NCI-H1105 (cell line): ENCODE results near the gene PRSS23.

ENCODE experiments used
- DNase-seq: peaks from one replicate; lab custom pipeline; 2025; lab: John Stamatoyannopoulos, UW

PRSS23 gene

GRCh38 chr11:86790867-86791849 is 9.2 kb upstream of the PRSS23 start:
- no peak for DNase-seq

- no peak for DNase-seq
Measured at GRCh38 chr11:86792150-86792549, 8.2 kb upstream of the PRSS23 start.

- DNase-seq, result no peak
Measured at GRCh38 chr11:86793307-86793706, 7.0 kb upstream of the PRSS23 start.

GRCh38 chr11:86795511-86795910 is 4.8 kb upstream of the PRSS23 start:
- no peak for DNase-seq

DNA sequence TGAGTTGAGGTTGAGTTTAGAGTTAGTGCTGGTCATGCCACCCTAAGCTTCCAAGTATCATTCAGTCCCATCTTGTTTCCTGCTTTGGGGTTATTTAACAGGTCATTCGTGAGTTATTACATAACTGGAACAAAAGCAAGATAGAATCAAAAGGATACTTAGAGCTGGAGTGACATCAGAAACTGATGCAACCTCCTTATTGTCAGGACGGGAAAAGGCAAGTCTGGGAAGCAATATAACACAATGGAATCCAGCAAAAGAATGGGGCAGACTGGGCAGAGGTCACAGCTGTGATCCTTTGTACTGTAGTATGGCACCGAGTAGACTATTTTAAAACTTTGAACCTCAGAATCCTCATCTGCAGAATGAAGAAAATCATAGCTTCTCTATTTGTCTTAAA is 4.4 kb upstream of the PRSS23 start:
- no peak for DNase-seq

DNA sequence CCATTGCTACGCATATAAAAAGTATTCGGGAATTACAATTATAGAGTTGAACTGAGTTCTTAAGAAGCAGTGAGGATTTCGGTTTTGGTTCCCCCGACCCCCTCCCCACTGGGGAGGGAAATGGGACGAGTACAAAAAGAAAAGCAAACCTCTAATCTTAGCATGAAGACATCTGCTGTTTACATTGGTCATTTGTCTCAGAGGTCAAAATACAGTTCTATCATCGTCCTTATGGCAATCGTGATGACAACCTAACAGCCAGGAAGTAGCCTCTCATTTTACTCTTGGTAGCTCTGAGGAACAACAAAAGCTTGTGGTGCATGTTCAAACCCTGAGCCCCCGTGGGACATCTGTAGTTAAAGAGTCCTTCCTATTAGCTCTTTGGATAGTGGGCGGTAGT is 3.2 kb upstream of the PRSS23 start:
- DNase-seq, result no peak

DNA sequence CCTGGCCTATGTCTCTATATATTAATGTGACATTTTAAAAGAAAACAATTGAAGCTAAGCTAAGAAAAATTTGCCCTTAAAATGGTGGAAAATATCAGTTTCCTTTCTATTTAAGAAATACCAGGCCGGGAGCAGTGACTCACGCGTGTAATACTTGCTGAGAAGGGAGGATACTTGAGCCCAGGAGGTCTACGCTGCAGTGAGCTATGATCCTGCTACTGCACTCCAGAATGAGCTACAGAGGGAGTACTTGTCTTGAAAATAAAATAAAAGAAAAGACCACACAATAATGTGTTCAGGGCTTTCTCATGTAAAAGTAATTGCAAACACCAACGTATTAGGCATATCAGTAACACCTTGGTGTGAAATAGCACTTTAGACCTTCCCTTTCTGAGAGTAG is 1.4 kb upstream of the PRSS23 start:
- no peak for DNase-seq

DNA sequence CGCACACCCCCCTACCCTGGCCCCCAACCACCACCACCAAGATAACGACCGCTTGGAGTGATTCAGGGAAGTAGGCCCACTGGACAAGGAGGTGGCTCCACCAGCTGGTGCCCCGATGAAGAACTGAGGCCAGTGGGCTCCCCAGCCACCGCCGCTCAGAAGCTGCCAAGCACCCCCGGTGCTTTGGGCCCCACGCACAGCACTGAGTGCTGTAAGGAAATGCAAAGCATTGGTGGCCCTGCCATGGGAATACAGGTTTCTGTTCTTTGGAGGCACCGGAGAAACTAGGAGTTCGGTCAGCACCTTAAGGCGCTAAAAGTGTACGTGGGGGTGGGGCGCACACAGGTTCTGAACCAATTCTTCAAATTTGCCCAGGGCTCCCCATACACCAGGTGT is 664 bp upstream of the PRSS23 start:
- no peak for DNase-seq

DNA sequence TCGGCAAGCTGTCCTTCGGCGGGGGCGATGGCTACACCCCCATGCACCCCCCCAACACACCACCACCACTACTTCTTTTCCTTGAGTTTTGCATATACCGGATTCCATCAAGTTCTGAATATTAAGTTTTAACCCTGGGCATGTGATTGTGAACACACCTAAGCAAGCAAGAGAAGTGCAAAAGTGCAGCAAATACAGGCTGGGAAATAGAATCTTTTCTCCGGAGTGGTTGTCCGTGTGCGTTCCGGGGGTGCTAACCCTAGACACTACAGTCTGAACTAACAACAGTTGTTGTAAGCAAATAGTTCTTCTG is 574 bp downstream of the PRSS23 start:
- no peak for DNase-seq

DNA sequence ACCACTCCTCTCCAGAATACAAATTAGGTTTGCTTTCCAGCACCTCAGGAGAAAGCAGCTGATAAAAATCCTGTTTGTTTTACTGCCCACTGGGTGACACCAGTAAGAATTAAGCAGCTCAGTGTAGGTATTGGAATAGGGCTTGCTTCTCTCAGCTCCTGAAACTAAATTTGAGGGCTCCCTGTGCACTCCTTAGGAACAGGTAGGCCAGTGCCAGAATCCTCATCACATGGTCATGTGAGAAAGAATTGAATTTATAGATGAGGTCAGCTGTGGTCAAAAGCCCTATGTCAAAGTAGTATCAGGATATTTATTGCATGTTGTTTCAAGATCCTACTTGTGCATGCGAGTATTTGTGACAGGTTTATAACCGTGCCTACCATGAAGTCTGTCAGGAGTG is 1.0 kb downstream of the PRSS23 start:
- no peak for DNase-seq

- DNase-seq, result no peak
Measured at GRCh38 chr11:86802146-86802545, 1.8 kb downstream of the PRSS23 start.

DNA sequence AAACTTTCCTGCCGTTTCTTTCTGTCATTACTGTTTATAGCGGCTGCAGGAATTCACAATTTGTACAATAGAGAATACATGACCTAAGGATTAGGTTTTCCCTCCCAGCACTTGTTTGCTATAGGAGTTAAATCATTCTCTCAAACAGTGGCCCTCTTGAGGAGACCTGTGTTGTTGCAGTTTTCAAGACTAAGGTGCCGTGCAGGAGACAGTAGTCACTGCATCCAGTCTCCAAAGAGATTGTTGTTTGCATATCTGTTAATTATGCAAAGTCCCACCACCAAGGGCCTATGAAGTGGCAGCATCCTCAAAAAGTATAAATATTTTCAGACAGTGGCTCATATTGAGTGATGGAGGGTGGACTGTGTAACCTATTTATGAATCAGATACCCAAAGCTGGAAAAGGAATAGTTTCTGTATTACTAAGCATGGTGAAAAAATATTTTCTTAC is 2.3 kb downstream of the PRSS23 start:
- peak; percentile 53 for DNase-seq

DNA sequence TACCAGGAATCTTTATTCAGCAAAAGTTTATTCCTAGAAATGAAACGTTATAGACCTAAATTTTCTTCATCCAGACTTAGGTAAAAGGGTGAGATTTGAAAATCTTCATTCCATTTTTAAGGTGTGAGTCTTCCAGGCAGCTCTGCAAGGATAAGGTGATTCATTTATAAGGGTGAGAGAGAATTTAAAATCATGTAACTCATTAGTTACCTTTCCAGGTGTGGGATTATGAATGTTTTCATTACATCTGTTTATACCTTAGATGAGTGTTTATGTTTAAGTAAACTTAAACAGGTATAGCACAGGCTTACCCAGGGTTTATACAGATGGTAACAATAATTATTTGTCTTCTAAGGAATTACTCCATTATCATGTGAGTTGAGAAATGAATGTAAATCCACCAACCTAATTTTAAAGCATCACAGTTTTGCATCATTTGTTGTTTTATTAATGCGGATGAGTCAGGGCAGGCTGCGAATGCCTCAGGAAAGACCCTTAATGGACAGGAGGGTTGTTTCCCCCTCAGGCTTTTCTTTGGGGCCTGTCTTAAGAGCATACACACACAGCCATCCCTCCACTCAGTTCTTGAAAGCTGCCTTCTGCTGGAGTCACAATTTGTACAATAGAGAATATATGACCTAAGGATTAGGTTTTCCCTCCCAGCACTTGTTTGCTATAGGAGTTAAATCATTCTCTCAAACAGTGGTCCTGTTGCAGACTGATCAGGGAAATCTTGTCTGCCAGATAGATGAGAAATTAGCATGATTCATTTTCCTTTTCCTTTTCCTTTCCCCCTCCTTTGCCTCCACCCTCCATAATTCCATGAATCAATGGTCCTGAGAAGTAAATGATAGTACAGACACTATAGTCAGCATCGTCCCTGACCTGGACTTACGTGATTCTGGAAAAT is 3.0 kb downstream of the PRSS23 start:
- no peak for DNase-seq

- DNase-seq, result no peak
Measured at GRCh38 chr11:86804951-86805350, 4.6 kb downstream of the PRSS23 start.

DNA sequence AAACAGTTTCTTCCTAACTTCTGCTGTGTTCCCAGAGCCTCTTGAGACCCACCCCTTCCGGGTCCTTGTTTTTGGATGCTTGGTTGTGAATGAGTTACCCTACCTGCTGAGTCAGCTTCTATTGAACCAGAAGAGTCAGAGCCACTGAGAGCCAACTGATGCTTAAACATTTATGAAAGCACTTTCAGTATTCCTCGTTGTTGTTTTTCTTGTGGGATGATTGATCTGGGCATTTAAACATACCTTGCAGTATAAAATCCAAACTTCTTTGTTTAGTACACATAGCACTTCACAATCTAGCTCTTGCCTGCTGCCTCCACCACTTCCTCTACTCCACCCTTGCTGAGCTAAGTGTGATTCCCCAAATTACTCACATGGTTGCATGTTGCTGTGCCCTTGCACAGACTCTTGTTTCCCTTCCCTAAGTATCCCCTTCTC is 5.5 kb downstream of the PRSS23 start:
- no peak for DNase-seq

GRCh38 chr11:86806903-86807302 is 6.6 kb downstream of the PRSS23 start:
- no peak for DNase-seq

GRCh38 chr11:86807360-86807759 is 7.0 kb downstream of the PRSS23 start:
- no peak for DNase-seq

DNA sequence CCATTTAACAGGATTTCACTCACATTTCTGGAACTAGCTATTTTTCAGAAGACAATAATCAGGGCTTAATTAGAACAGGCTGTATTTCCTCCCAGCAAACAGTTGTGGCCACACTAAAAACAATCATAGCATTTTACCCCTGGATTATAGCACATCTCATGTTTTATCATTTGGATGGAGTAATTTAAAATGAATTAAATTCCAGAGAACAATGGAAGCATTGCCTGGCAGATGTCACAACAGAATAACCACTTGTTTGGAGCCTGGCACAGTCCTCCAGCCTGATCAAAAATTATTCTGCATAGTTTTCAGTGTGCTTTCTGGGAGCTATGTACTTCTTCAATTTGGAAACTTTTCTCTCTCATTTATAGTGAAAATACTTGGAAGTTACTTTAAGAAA is 9.2 kb downstream of the PRSS23 start:
- DNase-seq, result no peak

DNA sequence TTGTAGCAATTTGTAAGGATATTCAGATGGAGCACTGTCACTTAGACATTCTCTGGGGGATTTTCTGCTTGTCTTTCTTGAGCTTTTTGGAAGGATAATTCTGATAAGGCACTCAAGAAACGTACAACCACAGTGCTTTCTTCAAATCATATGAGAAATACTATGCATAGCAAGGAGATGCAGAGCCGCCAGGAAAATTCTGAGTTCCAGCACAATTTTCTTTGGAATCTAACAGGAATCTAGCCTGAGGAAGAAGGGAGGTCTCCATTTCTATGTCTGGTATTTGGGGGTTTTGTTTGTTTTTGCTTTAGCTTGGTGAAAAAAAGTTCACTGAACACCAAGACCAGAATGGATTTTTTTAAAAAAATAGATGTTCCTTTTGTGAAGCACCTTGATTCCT is 9.9 kb downstream of the PRSS23 start:
- DNase-seq, result no peak

- no peak for DNase-seq
Measured at GRCh38 chr11:86811637-86812321, 11.4 kb downstream of the PRSS23 start.

DNA sequence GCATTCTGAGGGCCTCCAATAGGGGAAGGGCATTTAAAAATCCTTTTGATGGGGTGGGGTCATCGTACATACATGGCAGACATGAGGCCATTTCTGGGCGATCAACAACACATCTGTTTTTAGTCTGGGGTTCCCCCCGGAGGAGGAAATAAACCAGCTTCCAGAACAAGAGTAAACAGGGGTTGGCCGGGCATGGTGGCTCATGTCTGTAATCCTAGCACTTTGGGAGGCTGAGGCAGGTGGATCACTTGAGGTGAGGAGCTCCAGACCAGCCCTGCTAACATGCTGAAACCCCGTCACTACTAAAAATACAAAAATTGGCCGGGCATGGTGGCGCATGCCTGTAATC is 12.0 kb downstream of the PRSS23 start:
- no peak for DNase-seq

GRCh38 chr11:86812981-86813380 is 12.6 kb downstream of the PRSS23 start:
- DNase-seq, result no peak
